Astrocyte (in vitro differentiated cells and primary cell): ENCODE measurements around the gene DES. TPM values are rescaled to one million over a fixed set of nuclear protein-coding genes. Genes with fewer than 3 reads are reported as not detected.

Experiments
- DNase-seq: peaks from one replicate; pipeline ENCODE4 v3.0.0-alpha.2; 2010; ENCODE audit warnings: low read depth
- FAIRE-seq: peaks from 2 replicates; lab custom pipeline; 2011; peaks lifted over from hg19 to GRCh38; lab: Jason Lieb, UNC
- H2AFZ ChIP-seq: 2 replicates; pipeline ENCODE4 v1.6.0; 2012; ENCODE audit warnings: low read depth, low read length, inconsistent platforms
- H3K27ac ChIP-seq: 2 replicates; pipeline ENCODE4 v1.5.1; 2011; ENCODE audit warnings: low read depth, low read length, inconsistent platforms
- H3K27me3 ChIP-seq: 2 replicates; pipeline ENCODE4 v1.6.0; 2011; ENCODE audit warnings: low read length, inconsistent platforms; ENCODE audit not compliant: insufficient read depth
- H3K36me3 ChIP-seq: 2 replicates; pipeline ENCODE4 v1.5.1; 2011; ENCODE audit warnings: low read length, inconsistent platforms; ENCODE audit not compliant: insufficient read depth
- H3K4me1 ChIP-seq: 2 replicates; pipeline ENCODE4 v1.5.1; 2011; ENCODE audit warnings: low read length, inconsistent platforms; ENCODE audit not compliant: insufficient read depth
- H3K4me2 ChIP-seq: 2 replicates; pipeline ENCODE4 v1.6.0; 2012; ENCODE audit warnings: low read length, inconsistent platforms
- H3K4me3 ChIP-seq: 2 replicates; pipeline ENCODE4 v1.5.1; 2011; ENCODE audit warnings: low read depth, mild to moderate bottlenecking, low read length, inconsistent platforms; ENCODE audit not compliant: insufficient read depth
- H3K79me2 ChIP-seq: 2 replicates; pipeline ENCODE4 v1.6.0; 2012; ENCODE audit warnings: mild to moderate bottlenecking, low read length, inconsistent platforms; ENCODE audit not compliant: insufficient read depth
- H3K9ac ChIP-seq: 2 replicates; pipeline ENCODE4 v1.6.0; 2012; ENCODE audit warnings: mild to moderate bottlenecking, low read length, inconsistent platforms
- H3K9me3 ChIP-seq: 2 replicates; pipeline ENCODE4 v1.5.1; 2012; ENCODE audit warnings: low read depth, mild to moderate bottlenecking, low read length, inconsistent platforms; ENCODE audit not compliant: insufficient read depth
- H4K20me1 ChIP-seq: 2 replicates; pipeline ENCODE4 v1.6.0; 2012; ENCODE audit warnings: low read length, inconsistent platforms; ENCODE audit not compliant: insufficient read depth
- H3K27ac Mint-ChIP-seq: one replicate; pipeline ENCODE4 v1.8.0; 2021; ENCODE audit warnings: mild to moderate bottlenecking, mixed read lengths; ENCODE audit not compliant: unreplicated experiment
- H3K27me3 Mint-ChIP-seq: one replicate; pipeline ENCODE4 v1.8.0; 2021; ENCODE audit warnings: low read depth, mixed read lengths; ENCODE audit not compliant: unreplicated experiment
- H3K36me3 Mint-ChIP-seq: one replicate; pipeline ENCODE4 v1.8.0; 2021; ENCODE audit warnings: low read depth, mixed read lengths; ENCODE audit not compliant: unreplicated experiment
- H3K4me1 Mint-ChIP-seq: one replicate; pipeline ENCODE4 v1.8.0; 2021; ENCODE audit warnings: low read depth, mixed read lengths; ENCODE audit not compliant: unreplicated experiment
- H3K4me3 Mint-ChIP-seq: one replicate; pipeline ENCODE4 v1.8.0; 2021; ENCODE audit warnings: mild to moderate bottlenecking, moderate library complexity, mixed read lengths; ENCODE audit not compliant: unreplicated experiment
- H3K9me3 Mint-ChIP-seq: one replicate; pipeline ENCODE4 v1.8.0; 2021; ENCODE audit warnings: mild to moderate bottlenecking, mixed read lengths; ENCODE audit not compliant: unreplicated experiment
- EZH2 ChIP-seq: IDR thresholded peaks from 2 replicates; pipeline ENCODE4 v1.6.1; 2012; ENCODE audit warnings: mild to moderate bottlenecking, low read length, inconsistent platforms; ENCODE audit not compliant: insufficient read depth
- total RNA-seq: library from RNA; stranded (reverse); gene quantifications from 2 replicates; pipeline ENCODE4 v1.2.1, GENCODE V29; 2021
- TF ChIP-seq, protein P1 (sequence below): IDR thresholded peaks from 2 replicates; pipeline ENCODE4 v1.5.1; 2011; ENCODE audit warnings: low read depth, mild to moderate bottlenecking, inconsistent platforms, low read length, moderate library complexity; ENCODE audit not compliant: insufficient read depth

Gene DES
- total RNA-seq, 1 donor from 2014 or later: 5.4 TPM

DNA sequence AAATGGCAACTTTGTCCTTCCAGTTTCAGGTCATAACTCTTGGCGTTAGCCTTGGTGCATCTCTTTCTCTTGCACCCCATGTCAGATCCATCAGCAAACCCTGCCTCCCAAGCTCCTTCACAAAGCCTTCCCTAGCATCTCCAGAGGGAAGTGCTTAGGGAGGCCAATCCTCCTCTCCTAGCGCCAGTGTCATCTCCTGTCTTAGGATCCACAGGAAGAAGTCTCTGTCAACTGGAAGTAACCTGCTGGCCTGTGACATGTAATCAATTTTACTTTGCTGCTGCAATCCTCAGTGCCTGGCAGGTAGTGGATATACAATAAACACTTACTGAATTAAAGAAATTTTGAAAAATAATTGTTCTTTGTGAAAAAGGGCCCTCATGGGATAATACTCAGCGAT is 22.6 kb upstream of the DES start:
- Histone ChIP-seq H3K4me3 (no peak overlapping the region), H3K9me3 (no peaks in the 10 kb centered on the region), H4K20me1 (no peaks in the 10 kb centered on the region), H3K36me3 (no peaks in the 10 kb centered on the region), H3K4me2 (no peak overlapping the region), H2AFZ (no peak overlapping the region), H3K27ac (no peak overlapping the region), H3K9ac (no peak overlapping the region), H3K79me2 (no peaks in the 10 kb centered on the region), H3K27me3 (no peaks in the 10 kb centered on the region), H3K4me1 (peaks cover 3% of the 10 kb centered on the region)
- Mint-ChIP-seq H3K9me3 (no peaks in the 10 kb centered on the region), H3K36me3 (no peaks in the 10 kb centered on the region), H3K27ac (no peak overlapping the region), H3K4me1 (peaks cover 13% of the 10 kb centered on the region), H3K27me3 (peaks cover 11% of the 10 kb centered on the region), H3K4me3 (no peak overlapping the region)
- no peak for TF ChIP-seq EZH2
- TF ChIP-seq, protein P1, sequence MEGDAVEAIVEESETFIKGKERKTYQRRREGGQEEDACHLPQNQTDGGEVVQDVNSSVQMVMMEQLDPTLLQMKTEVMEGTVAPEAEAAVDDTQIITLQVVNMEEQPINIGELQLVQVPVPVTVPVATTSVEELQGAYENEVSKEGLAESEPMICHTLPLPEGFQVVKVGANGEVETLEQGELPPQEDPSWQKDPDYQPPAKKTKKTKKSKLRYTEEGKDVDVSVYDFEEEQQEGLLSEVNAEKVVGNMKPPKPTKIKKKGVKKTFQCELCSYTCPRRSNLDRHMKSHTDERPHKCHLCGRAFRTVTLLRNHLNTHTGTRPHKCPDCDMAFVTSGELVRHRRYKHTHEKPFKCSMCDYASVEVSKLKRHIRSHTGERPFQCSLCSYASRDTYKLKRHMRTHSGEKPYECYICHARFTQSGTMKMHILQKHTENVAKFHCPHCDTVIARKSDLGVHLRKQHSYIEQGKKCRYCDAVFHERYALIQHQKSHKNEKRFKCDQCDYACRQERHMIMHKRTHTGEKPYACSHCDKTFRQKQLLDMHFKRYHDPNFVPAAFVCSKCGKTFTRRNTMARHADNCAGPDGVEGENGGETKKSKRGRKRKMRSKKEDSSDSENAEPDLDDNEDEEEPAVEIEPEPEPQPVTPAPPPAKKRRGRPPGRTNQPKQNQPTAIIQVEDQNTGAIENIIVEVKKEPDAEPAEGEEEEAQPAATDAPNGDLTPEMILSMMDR: no peak
- FAIRE-seq: no peak
- no peak for DNase-seq

DNA sequence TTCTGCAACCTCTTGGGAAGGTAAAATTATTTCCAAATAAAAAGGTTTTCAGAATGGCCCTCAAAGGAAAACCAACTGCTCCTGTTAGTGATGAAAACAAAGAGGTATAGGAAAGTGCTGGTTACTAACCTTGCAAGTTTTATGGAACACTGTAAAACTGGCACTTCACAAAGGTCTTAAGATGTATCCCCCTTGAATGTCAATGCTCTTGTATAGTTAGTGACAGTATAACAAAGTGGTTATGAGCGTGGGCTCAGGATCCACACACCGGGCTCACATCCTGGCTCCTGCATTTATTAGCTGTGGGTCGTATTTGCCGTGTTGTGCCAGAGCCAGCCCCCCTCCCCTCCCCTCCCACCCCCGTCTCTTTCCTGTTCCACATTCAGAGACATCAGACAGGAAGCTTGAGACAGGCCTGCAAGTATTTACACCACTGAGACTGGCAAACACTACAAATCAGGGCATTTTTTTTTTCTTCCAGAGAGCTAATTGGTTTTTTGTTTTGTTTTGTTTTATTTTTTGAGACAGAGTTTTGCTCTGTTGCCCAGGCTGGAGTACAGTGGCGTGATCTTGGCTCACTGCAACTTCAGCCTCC is 21.2 kb upstream of the DES start:
- no peak for DNase-seq
- H3K9me3 Mint-ChIP-seq: no peaks in the 10 kb centered on the region
- H3K4me1 Mint-ChIP-seq: peaks cover 13% of the 10 kb centered on the region
- H4K20me1 ChIP-seq: no peaks in the 10 kb centered on the region
- no peak overlapping the region for H3K27ac ChIP-seq
- no peak overlapping the region for H3K4me2 ChIP-seq
- no peaks in the 10 kb centered on the region for H3K27me3 ChIP-seq
- no peaks in the 10 kb centered on the region for H3K79me2 ChIP-seq
- no peak for FAIRE-seq
- no peaks in the 10 kb centered on the region for H3K36me3 Mint-ChIP-seq
- no peaks in the 10 kb centered on the region for H3K36me3 ChIP-seq
- no peak overlapping the region for H3K4me3 Mint-ChIP-seq
- H3K4me3 ChIP-seq: no peak overlapping the region
- no peak overlapping the region for H3K9ac ChIP-seq
- peaks cover 11% of the 10 kb centered on the region for H3K27me3 Mint-ChIP-seq
- H2AFZ ChIP-seq: no peak overlapping the region
- no peaks in the 10 kb centered on the region for H3K9me3 ChIP-seq
- H3K4me1 ChIP-seq: peaks cover 3% of the 10 kb centered on the region
- no peak overlapping the region for H3K27ac Mint-ChIP-seq
- no peak for TF ChIP-seq EZH2
- TF ChIP-seq, protein P1: no peak

DNA sequence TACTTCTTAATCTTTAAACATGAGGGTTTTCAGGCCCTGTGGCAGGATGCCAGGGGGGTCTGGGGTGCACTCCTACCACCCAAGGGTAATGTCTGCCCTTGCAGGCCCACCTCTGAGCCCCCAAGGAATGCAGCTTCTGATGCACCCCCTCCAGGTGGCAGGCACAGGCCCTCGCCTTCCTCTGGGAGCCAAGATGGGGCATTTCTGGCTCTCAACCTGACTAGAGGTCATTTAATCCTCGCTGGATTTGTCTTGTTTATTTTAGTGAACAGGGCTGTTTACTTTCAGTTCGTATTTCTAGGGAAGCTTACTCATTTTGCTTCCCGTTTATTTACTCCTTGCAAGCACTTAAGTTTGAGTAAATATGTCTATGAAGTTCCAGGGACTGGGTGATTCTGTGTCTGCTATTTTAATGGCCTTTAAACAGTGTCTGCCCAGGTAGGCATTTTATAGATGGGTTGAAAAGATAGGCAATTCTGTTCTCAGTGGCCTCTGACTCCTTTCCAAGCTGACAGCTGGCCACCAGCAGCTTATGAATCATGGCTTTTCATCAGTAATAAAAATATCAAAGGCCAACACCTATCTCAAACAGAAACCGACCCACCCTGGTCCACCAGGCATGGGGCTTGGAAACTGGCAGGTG is 19.3 kb upstream of the DES start:
- no peaks in the 10 kb centered on the region for H3K36me3 Mint-ChIP-seq
- Histone ChIP-seq H3K4me3 (no peak overlapping the region), H3K4me1 (peaks cover 3% of the 10 kb centered on the region), H3K4me2 (peak overlapping the region; percentile 37), H3K9ac (no peak overlapping the region), H3K27ac (no peak overlapping the region), H2AFZ (no peak overlapping the region), H3K9me3 (no peaks in the 10 kb centered on the region), H3K79me2 (no peaks in the 10 kb centered on the region), H3K27me3 (no peaks in the 10 kb centered on the region), H4K20me1 (no peaks in the 10 kb centered on the region), H3K36me3 (no peaks in the 10 kb centered on the region)
- DNase-seq (no peak), FAIRE-seq (no peak)
- TF ChIP-seq EZH2: no peak
- TF ChIP-seq, protein P1: no peak
- H3K4me3 Mint-ChIP-seq: no peak overlapping the region
- H3K27ac Mint-ChIP-seq: no peak overlapping the region
- H3K9me3 Mint-ChIP-seq: no peaks in the 10 kb centered on the region
- H3K4me1 Mint-ChIP-seq: peaks cover 23% of the 10 kb centered on the region
- H3K27me3 Mint-ChIP-seq: peaks cover 6% of the 10 kb centered on the region
